K562 (cell line): Measurements from ENCODE around the gene UGT1A6. TPM values are rescaled to one million over a fixed set of nuclear protein-coding genes. Genes with fewer than 3 reads are reported as not detected.
A peak's percentile ranks its signal among the peaks of the same experiment; 100 is the strongest.

Experiments
- ATAC-seq: fragments of 200-7000 bp; cut with Tn5 transposase; 3 replicates; pipeline ENCODE4 v1.9.1; 2020; ENCODE audit warnings: moderate library complexity
- BruUV-seq: library from RNA; stranded (reverse); fragments of 400-500 nt; replicated peaks from 2 replicates; lab custom pipeline; 2021; lab: Mats Ljungman, UMichigan
- CTCF ChIA-PET: fragments of 300-600 bp; formaldehyde crosslinking; extraction: SDS; loops from one replicate; lab custom pipeline; 2021; ENCODE audit warnings: low intra/inter-chr PET ratio; lab: Yijun Ruan, JAX
- POLR2A ChIA-PET: fragments of 300-600, 350-650 bp; sonication (Branson Sonifier 250); formaldehyde crosslinking; extraction: SDS; loops from one replicate; lab custom pipeline; 2021; ENCODE audit warnings: antibody characterized with exemption, inconsistent platforms; lab: Yijun Ruan, JAX
- DNase-seq, 4 experiments: peaks; one replicate each; pipeline versions ENCODE4 v3.0.0 to v3.0.0-alpha.2; 2011 to 2018; ENCODE audit warnings: low spot score in 3 of 4, mixed read lengths in 3 of 4; ENCODE audit errors: extremely low read depth in 1 of 4
- FAIRE-seq: peaks from 2 replicates; lab custom pipeline; 2011; peaks lifted over from hg19 to GRCh38; lab: Jason Lieb, UNC
- H2AFZ ChIP-seq: 2 replicates; pipeline ENCODE4 v1.6.0; 2011; ENCODE audit warnings: low read depth, low read length, control low read depth, inconsistent platforms
- H3K27ac ChIP-seq: fragments of 200-600 bp; 3 replicates; pipeline ENCODE4 v1.8.0; 2011; ENCODE audit warnings: low read depth, mild to moderate bottlenecking, control low read depth, inconsistent platforms, low read length, moderate library complexity, mixed read lengths; ENCODE audit errors: extremely low read depth
- H3K27me3 ChIP-seq, 2 experiments: fragments of 300-600 bp in 1 of 2; 2 replicates in 1 of 2; 3 replicates in 1 of 2; pipeline versions ENCODE4 v1.6.0 to v1.8.0; 2011; ENCODE audit warnings: inconsistent platforms in 2 of 2, low read length in 2 of 2, mild to moderate bottlenecking in 1 of 2, mixed read lengths in 1 of 2, moderate library complexity in 1 of 2; ENCODE audit not compliant: control insufficient read depth in 2 of 2, insufficient read depth in 2 of 2
- H3K36me3 ChIP-seq: fragments of 300-600 bp; 3 replicates; pipeline ENCODE4 v1.8.0; 2011; ENCODE audit warnings: mild to moderate bottlenecking, low read length, inconsistent platforms; ENCODE audit not compliant: control insufficient read depth, insufficient read depth
- H3K4me1 ChIP-seq, 2 experiments: fragments of 200-600 bp in 1 of 2; replicated peaks in 1 of 2; 2 replicates in 1 of 2; 3 replicates in 1 of 2; pipeline versions ENCODE4 v1.5.1 to v1.8.0; 2011; ENCODE audit warnings: inconsistent platforms in 2 of 2, low read length in 2 of 2, mild to moderate bottlenecking in 1 of 2, mixed read lengths in 1 of 2, moderate library complexity in 1 of 2; ENCODE audit not compliant: control insufficient read depth in 2 of 2, insufficient read depth in 2 of 2
- H3K4me2 ChIP-seq: 2 replicates; pipeline ENCODE4 v1.6.1; 2011; ENCODE audit warnings: low read length, control low read depth, inconsistent platforms, mixed read lengths; ENCODE audit not compliant: insufficient read depth
- H3K4me3 ChIP-seq: fragments of 200-600 bp; sonication (generic), shearing (Covaris generic); 2 replicates; pipeline ENCODE4 v1.5.1; 2016; ENCODE audit warnings: control low read depth, inconsistent platforms
- H3K79me2 ChIP-seq: fragments of 200-600 bp; 3 replicates; pipeline ENCODE4 v1.8.0; 2011; ENCODE audit warnings: low read length, inconsistent platforms; ENCODE audit not compliant: control insufficient read depth, insufficient read depth
- H3K9ac ChIP-seq, 2 experiments: 2 replicates each; pipeline versions ENCODE4 v1.6.0 to v1.6.1; 2011; ENCODE audit warnings: low read depth in 2 of 2, low read length in 2 of 2, control low read depth in 1 of 2, inconsistent platforms in 1 of 2, mild to moderate bottlenecking in 1 of 2, mixed read lengths in 1 of 2; ENCODE audit not compliant: insufficient read depth in 1 of 2
- H3K9me1 ChIP-seq: one replicate; pipeline ENCODE4 v1.6.0; 2011; ENCODE audit warnings: inconsistent platforms, mild to moderate bottlenecking, low read length, moderate library complexity; ENCODE audit not compliant: control insufficient read depth, insufficient read depth
- H3K9me3 ChIP-seq: replicated peaks from 2 replicates; pipeline ENCODE4 v1.5.1; 2011; ENCODE audit warnings: low read depth, low read length, inconsistent platforms; ENCODE audit not compliant: control insufficient read depth, insufficient read depth
- H4K20me1 ChIP-seq: replicated peaks from 2 replicates; pipeline ENCODE4 v1.6.1; 2011; ENCODE audit warnings: low read length, inconsistent platforms, mixed read lengths; ENCODE audit not compliant: control insufficient read depth, insufficient read depth
- CEBPB ChIP-seq: fragments of 450-650 bp; IDR thresholded peaks from 2 replicates; pipeline ENCODE4 v1.6.1; 2016; ENCODE audit warnings: missing genetic modification characterization, missing compliant biosample characterization
- GTF2A2 ChIP-seq: IDR thresholded peaks from 2 replicates; pipeline ENCODE4 v1.6.1; 2016; ENCODE audit warnings: mild to moderate bottlenecking, missing genetic modification characterization, missing compliant biosample characterization
- HIVEP1 ChIP-seq: fragments of 250-450 bp; sonication (Bioruptor Pico); IDR thresholded peaks from 2 replicates; pipeline ENCODE4 v1.4.0; 2020; ENCODE audit warnings: mild to moderate bottlenecking
- JUND ChIP-seq, 2 experiments: IDR thresholded peaks; 2 replicates in 1 of 2; 3 replicates in 1 of 2; pipeline ENCODE4 v1.6.1; 2011; ENCODE audit warnings: borderline replicate concordance in 2 of 2, low read depth in 2 of 2, low read length in 2 of 2, improper control_type of control experiment in 1 of 2, missing biosample characterization in 1 of 2, missing genetic modification characterization in 1 of 2, missing genetic modification reagents in 1 of 2
- L3MBTL2 ChIP-seq: fragments of 450-650 bp; IDR thresholded peaks from 2 replicates; pipeline ENCODE4 v1.6.1; 2016; ENCODE audit warnings: mild to moderate bottlenecking, moderate library complexity
- MEF2A ChIP-seq: IDR thresholded peaks from 2 replicates; pipeline ENCODE4 v1.6.1; 2011; ENCODE audit warnings: low read depth, mild to moderate bottlenecking, low read length, moderate library complexity; ENCODE audit not compliant: control insufficient read depth
- NR1H2 ChIP-seq: sonication (generic); formaldehyde crosslinking; IDR thresholded peaks from 2 replicates; pipeline ENCODE4 v1.4.0; 2020; ENCODE audit warnings: mild to moderate bottlenecking, missing genetic modification reagents
- PHF21A ChIP-seq: fragments of 450-650 bp; IDR thresholded peaks from 2 replicates; pipeline ENCODE4 v1.6.1; 2017; ENCODE audit warnings: low read depth, borderline replicate concordance
- ZNF134 ChIP-seq: fragments of 250-450 bp; sonication (Bioruptor Pico); conservative IDR thresholded peaks from 2 replicates; pipeline ENCODE4 v1.4.0; 2020
- WGBS: fragments of 100-300 bp; shearing (Covaris generic); methylation state at CpG from one replicate; pipeline ENCODE4 v1.1.6; 2016; ENCODE audit warnings: low coverage, mixed read lengths; ENCODE audit not compliant: insufficient coverage; ENCODE audit errors: missing lambda C conversion rate; 5-methylcytosine and 5-hydroxymethylcytosine counted together
- in situ Hi-C: fragments of 300-500 bp; cut with MboI; formaldehyde crosslinking; loops from 4 replicates; pipeline ENCODE4 v1.15.0; 2018; ENCODE audit warnings: inconsistent platforms, mixed read lengths
- intact Hi-C: fragments of 100-400 bp; cut with micrococcal nuclease; formaldehyde crosslinking; loops from 2 replicates; pipeline ENCODE4 v1.14.2; 2022
- polyA plus RNA-seq, 8 experiments: library from polyadenylated mRNA; depleted of rRNA in 4 of 8; stranded (reverse) in 5 of 8; unstranded in 3 of 8; fragments of >200 nt; fragmentation: Nextera tagmentation in 2 of 8; fragmentation: Illumina TruSeq in 1 of 8; extraction: Ambion mirVana in 2 of 8; extraction: Trizol in 1 of 8; gene quantifications; 2 replicates each; pipeline versions ENCODE4 v1.2.1 to v1.2.3, GENCODE V29; 2011 to 2014; ENCODE audit warnings: inconsistent platforms in 1 of 8, missing spikeins in 1 of 8
- total RNA-seq, 7 experiments: library from RNA; depleted of rRNA in 6 of 7; stranded (reverse); fragments of >200 nt in 6 of 7; fragmentation: Illumina TruSeq in 2 of 7; extraction: Trizol in 2 of 7; gene quantifications; 2 replicates each; pipeline versions ENCODE4 v1.2.1 to v1.2.3, GENCODE V29; 2011 to 2021; ENCODE audit warnings: low replicate concordance in 1 of 7
- TF ChIP-seq, protein P1 (sequence below): fragments of 450-650 bp; IDR thresholded peaks from 2 replicates; pipeline ENCODE4 v1.6.1; 2016; ENCODE audit warnings: low read depth, mild to moderate bottlenecking, moderate library complexity
- TF ChIP-seq, protein P2 (sequence below): fragments of 250-450 bp; sonication (Bioruptor Pico); IDR thresholded peaks from 2 replicates; pipeline ENCODE4 v1.4.0; 2020; ENCODE audit warnings: mild to moderate bottlenecking, moderate library complexity, borderline replicate concordance
- TF ChIP-seq, protein P3 (sequence below): fragments of 250-450 bp; sonication (Bioruptor Pico); IDR thresholded peaks from 2 replicates; pipeline ENCODE4 v1.5.0; 2021; ENCODE audit warnings: mild to moderate bottlenecking, borderline replicate concordance

UGT1A6 gene
- total and polyA plus RNA-seq, 9 of the 15 experiments (the other 6 are each of a cell fraction or from before 2014, with no cell fraction given) = not detected

- TF ChIP-seq, protein P1, sequence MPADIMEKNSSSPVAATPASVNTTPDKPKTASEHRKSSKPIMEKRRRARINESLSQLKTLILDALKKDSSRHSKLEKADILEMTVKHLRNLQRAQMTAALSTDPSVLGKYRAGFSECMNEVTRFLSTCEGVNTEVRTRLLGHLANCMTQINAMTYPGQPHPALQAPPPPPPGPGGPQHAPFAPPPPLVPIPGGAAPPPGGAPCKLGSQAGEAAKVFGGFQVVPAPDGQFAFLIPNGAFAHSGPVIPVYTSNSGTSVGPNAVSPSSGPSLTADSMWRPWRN = no peak
- TF ChIP-seq NR1H2 (CRISPR knock-in tag) (no peak), L3MBTL2 (no peak)
Observed at GRCh38 chr2:233800208-233800607, 107.5 kb downstream of the UGT1A6 start (continued).

DNA sequence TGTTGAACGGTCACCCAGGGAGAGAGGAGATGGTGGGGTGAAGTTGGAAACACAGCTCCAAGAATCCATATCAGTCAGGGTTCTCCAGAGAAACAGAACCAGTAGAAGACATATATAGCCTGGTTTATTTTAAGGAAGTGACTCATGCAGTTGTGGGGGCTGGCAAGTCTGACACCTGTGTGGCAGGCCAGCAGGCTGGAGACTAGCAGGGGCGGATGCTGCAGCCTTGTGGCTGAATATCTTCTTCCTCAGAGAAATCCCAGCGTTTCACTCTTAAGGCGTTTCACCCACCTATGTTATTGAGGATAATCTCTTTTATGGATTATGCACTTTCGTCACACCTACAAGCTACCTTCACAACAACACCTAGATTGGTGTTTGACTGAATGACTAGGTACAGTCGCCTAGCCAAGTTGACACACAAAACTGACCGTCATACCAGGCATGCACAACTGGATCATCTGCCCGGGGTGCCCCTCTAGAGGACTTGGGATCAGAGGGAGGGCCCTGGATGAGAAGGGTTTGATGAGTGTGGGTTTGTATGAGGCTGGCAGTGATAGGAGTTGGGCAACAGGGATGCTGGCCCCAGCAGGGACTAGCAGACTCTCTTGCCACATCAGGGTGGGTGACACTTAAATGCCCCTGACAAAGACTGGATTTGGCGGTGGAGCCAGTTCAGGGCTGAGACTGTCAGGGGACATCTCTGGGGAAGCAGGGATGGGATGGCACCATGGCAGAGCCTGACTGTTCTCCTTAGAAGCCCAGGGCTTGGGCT is 108.9 kb downstream of the UGT1A6 start:
- ChIA-PET POLR2A (no interaction called here), CTCF (no interaction called here)
- DNase-seq (peak in 1 of 4 experiments; percentile 6), FAIRE-seq (no peak), ATAC-seq (no peak)
- Histone ChIP-seq H3K9ac (no peak overlapping the region), H3K27ac (no peak overlapping the region), H3K27me3 (peaks cover 0 to 6% of the 10 kb centered on the region in 2 experiments; a peak in 2 of 5 replicates), H3K36me3 (no peaks in the 10 kb centered on the region), H2AFZ (no peak overlapping the region), H3K9me3 (no peaks in the 10 kb centered on the region), H3K9me1 (no peaks in the 10 kb centered on the region), H3K4me3 (no peak overlapping the region), H3K4me1 (no peaks in the 10 kb centered on the region; a peak in 1 of 5 replicates), H4K20me1 (no peaks in the 10 kb centered on the region), H3K79me2 (no peaks in the 10 kb centered on the region), H3K4me2 (no peak overlapping the region)
- no TSS peak for BruUV-seq
- intact Hi-C loops = no loop called here
- in situ Hi-C loops = no loop called here
- 1% methylated on average over 8 of the region's 9 CpGs for WGBS
- TF ChIP-seq HIVEP1 = no peak
- TF ChIP-seq, protein P2, sequence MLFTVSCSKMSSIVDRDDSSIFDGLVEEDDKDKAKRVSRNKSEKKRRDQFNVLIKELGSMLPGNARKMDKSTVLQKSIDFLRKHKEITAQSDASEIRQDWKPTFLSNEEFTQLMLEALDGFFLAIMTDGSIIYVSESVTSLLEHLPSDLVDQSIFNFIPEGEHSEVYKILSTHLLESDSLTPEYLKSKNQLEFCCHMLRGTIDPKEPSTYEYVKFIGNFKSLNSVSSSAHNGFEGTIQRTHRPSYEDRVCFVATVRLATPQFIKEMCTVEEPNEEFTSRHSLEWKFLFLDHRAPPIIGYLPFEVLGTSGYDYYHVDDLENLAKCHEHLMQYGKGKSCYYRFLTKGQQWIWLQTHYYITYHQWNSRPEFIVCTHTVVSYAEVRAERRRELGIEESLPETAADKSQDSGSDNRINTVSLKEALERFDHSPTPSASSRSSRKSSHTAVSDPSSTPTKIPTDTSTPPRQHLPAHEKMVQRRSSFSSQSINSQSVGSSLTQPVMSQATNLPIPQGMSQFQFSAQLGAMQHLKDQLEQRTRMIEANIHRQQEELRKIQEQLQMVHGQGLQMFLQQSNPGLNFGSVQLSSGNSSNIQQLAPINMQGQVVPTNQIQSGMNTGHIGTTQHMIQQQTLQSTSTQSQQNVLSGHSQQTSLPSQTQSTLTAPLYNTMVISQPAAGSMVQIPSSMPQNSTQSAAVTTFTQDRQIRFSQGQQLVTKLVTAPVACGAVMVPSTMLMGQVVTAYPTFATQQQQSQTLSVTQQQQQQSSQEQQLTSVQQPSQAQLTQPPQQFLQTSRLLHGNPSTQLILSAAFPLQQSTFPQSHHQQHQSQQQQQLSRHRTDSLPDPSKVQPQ (CRISPR knock-in tag) = no peak
- no peak for TF ChIP-seq GTF2A2 (tag)
- TF ChIP-seq JUND (IDR thresholded peaks at IDR 0.05; ENCODE audit: borderline replicate concordance, low read depth, low read length) = peak; percentile 37; the same call in 1 of the 2 replicates
- no peak for TF ChIP-seq JUND (tag; IDR thresholded peaks at IDR 0.05; ENCODE audit: borderline replicate concordance, low read depth, low read length)
- TF ChIP-seq PHF21A = no peak
- TF ChIP-seq CEBPB (tag) = no peak
- peak; percentile 64; the same call in 1 of the 2 replicates for TF ChIP-seq MEF2A
- no peak for TF ChIP-seq ZNF134 (CRISPR knock-in tag)
- TF ChIP-seq, protein P3, sequence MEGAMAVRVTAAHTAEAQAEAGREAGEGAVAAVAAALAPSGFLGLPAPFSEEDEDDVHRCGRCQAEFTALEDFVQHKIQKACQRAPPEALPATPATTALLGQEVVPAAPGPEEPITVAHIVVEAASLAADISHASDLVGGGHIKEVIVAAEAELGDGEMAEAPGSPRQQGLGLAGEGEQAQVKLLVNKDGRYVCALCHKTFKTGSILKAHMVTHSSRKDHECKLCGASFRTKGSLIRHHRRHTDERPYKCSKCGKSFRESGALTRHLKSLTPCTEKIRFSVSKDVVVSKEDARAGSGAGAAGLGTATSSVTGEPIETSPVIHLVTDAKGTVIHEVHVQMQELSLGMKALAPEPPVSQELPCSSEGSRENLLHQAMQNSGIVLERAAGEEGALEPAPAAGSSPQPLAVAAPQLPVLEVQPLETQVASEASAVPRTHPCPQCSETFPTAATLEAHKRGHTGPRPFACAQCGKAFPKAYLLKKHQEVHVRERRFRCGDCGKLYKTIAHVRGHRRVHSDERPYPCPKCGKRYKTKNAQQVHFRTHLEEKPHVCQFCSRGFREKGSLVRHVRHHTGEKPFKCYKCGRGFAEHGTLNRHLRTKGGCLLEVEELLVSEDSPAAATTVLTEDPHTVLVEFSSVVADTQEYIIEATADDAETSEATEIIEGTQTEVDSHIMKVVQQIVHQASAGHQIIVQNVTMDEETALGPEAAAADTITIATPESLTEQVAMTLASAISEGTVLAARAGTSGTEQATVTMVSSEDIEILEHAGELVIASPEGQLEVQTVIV (CRISPR knock-in tag) = no peak
